ENCODE results near the gene KSR2.

The KSR2 gene

GRCh38 chr12:117744418-117744817, 224.4 kb downstream of the KSR2 start:
- H2AFZ ChIP-seq = no peak overlapping the region
- H3K36me3 ChIP-seq (ENCODE audit: control insufficient read depth, insufficient read depth, low read length) = no peaks in the 10 kb centered on the region
- H3K79me2 ChIP-seq = no peaks in the 10 kb centered on the region
- H3K27ac ChIP-seq = no peak overlapping the region
- H3K4me2 ChIP-seq (ENCODE audit: low read length) = no peak overlapping the region
- no peak overlapping the region for H3K4me3 ChIP-seq (ENCODE audit: low read depth, low read length)
- no peaks in the 10 kb centered on the region for H3K9me3 ChIP-seq (ENCODE audit: control insufficient read depth, low read length)
- no peaks in the 10 kb centered on the region for H3K4me1 ChIP-seq
- H3K27me3 ChIP-seq (ENCODE audit: control insufficient read depth, insufficient read depth, low read length) = no peaks in the 10 kb centered on the region
- no peak for TF ChIP-seq CTCF (IDR thresholded peaks at IDR 0.05)
- H3K9ac ChIP-seq = no peak overlapping the region

DNA sequence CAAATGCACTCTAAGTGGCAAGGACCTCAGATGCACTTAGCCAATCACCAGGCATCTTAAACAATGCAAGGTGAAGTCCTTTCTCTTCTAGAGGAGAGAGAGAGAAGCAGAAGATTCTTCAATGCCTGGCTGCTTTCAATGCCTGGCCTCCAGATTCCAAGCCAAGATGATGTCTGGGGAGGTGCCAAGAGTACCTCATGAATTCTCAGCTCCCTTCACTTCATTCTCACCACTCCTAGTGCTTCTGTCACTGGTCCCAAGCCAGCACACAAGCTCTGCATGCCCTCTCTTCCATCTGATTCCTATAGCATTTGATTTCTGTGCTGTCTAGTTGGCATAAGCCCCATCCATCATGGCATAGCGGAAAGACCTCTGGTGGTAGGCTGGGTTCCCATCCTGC, 225.0 kb downstream of the KSR2 start:
- no peak for TF ChIP-seq CTCF (IDR thresholded peaks at IDR 0.05)
- Histone ChIP-seq H2AFZ (no peak overlapping the region), H3K27ac (no peak overlapping the region), H3K4me3 (ENCODE audit: low read depth, low read length) (no peak overlapping the region), H3K9ac (no peak overlapping the region), H3K9me3 (ENCODE audit: control insufficient read depth, low read length) (no peaks in the 10 kb centered on the region), H3K27me3 (ENCODE audit: control insufficient read depth, insufficient read depth, low read length) (no peaks in the 10 kb centered on the region), H3K79me2 (no peaks in the 10 kb centered on the region), H3K4me1 (no peaks in the 10 kb centered on the region), H3K36me3 (ENCODE audit: control insufficient read depth, insufficient read depth, low read length) (no peaks in the 10 kb centered on the region), H3K4me2 (ENCODE audit: low read length) (no peak overlapping the region)

DNA sequence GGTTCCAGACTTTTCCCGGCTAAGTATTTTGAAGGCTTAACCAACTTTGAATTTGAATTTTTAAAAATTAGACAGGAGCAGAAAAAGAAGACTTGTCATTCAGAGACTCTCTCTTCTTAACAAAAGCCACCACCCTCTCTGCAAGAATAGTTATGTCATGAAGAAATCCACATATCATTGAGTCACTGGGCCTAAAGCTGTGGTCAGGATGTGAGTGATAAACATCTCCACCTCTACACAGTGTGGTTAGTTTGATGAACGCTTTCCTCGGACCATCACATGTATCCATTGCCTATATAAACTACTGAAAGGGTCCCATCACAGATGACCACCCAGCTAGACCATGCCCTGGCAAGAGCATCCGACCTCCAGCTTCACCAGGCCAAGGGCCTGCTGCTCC, 226.1 kb downstream of the KSR2 start:
- no peak overlapping the region for H3K4me2 ChIP-seq (ENCODE audit: low read length)
- no peak for TF ChIP-seq CTCF (IDR thresholded peaks at IDR 0.05)
- no peak overlapping the region for H3K9ac ChIP-seq
- no peak overlapping the region for H3K4me3 ChIP-seq (ENCODE audit: low read depth, low read length)
- no peaks in the 10 kb centered on the region for H3K27me3 ChIP-seq (ENCODE audit: control insufficient read depth, insufficient read depth, low read length)
- no peaks in the 10 kb centered on the region for H3K9me3 ChIP-seq (ENCODE audit: control insufficient read depth, low read length)
- no peaks in the 10 kb centered on the region for H3K36me3 ChIP-seq (ENCODE audit: control insufficient read depth, insufficient read depth, low read length)
- H3K27ac ChIP-seq = no peak overlapping the region
- H2AFZ ChIP-seq = no peak overlapping the region
- no peaks in the 10 kb centered on the region for H3K4me1 ChIP-seq
- no peaks in the 10 kb centered on the region for H3K79me2 ChIP-seq

DNA sequence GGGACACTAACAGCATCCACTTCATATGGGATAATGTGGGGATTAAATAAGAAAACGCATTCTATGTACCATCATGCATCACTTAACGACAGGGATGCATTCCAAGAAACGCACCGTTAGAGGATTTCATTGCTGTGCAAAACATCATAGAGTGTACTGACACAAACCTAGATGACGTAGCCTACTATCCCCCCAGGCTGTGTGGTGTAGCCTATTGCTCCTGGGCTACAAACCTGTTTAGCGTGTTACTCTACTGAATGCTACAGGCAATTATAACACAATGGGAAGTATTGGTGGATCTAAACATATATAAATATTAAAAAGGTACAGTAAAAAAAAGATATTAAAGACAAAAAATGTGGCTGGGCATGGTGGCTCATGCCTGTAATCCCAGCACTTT, 230.6 kb downstream of the KSR2 start:
- Histone ChIP-seq H3K27me3 (ENCODE audit: control insufficient read depth, insufficient read depth, low read length) (no peaks in the 10 kb centered on the region), H3K27ac (no peak overlapping the region), H3K4me1 (no peaks in the 10 kb centered on the region), H2AFZ (no peak overlapping the region), H3K9me3 (ENCODE audit: control insufficient read depth, low read length) (no peaks in the 10 kb centered on the region), H3K36me3 (ENCODE audit: control insufficient read depth, insufficient read depth, low read length) (no peaks in the 10 kb centered on the region), H3K9ac (no peak overlapping the region), H3K4me2 (ENCODE audit: low read length) (no peak overlapping the region), H3K79me2 (no peaks in the 10 kb centered on the region), H3K4me3 (ENCODE audit: low read depth, low read length) (no peak overlapping the region)
- TF ChIP-seq CTCF (IDR thresholded peaks at IDR 0.05) = no peak

DNA sequence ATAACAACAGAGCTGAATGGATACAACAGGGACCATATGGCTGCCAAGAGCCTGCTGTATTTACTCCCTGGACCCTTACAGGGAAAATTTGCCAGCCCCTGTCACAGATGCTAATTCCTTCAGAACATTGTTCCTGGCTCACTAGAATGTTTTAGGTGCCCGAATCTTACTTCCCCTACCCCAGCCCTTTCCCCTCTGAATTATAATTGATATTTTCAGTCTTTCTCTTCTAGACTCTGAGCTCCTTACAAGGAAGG, 235.3 kb downstream of the KSR2 start:
- no peaks in the 10 kb centered on the region for H3K9me3 ChIP-seq (ENCODE audit: control insufficient read depth, low read length)
- no peak overlapping the region for H3K4me2 ChIP-seq (ENCODE audit: low read length)
- no peaks in the 10 kb centered on the region for H3K36me3 ChIP-seq (ENCODE audit: control insufficient read depth, insufficient read depth, low read length)
- H3K27me3 ChIP-seq (ENCODE audit: control insufficient read depth, insufficient read depth, low read length) = no peaks in the 10 kb centered on the region
- no peaks in the 10 kb centered on the region for H3K4me1 ChIP-seq
- no peak overlapping the region for H3K4me3 ChIP-seq (ENCODE audit: low read depth, low read length)
- H2AFZ ChIP-seq = no peak overlapping the region
- TF ChIP-seq CTCF (IDR thresholded peaks at IDR 0.05) = no peak
- no peak overlapping the region for H3K27ac ChIP-seq
- H3K79me2 ChIP-seq = no peaks in the 10 kb centered on the region
- H3K9ac ChIP-seq = no peak overlapping the region

Measured in parathyroid adenoma (tissue), 2 donors.